GM06990 (cell line): ENCODE data around the gene CASS4.

Experiments used
- DNase-seq: peaks from one replicate; pipeline ENCODE4 v3.0.0-alpha.2; 2011; ENCODE audit not compliant: insufficient read length; ENCODE audit errors: extremely low read depth
- H3K27me3 ChIP-seq: replicated peaks from 2 replicates; pipeline ENCODE4 v1.6.0; 2011; ENCODE audit warnings: low read length; ENCODE audit not compliant: control insufficient read depth, insufficient read depth
- H3K36me3 ChIP-seq: 2 replicates; pipeline ENCODE4 v1.5.1; 2011; ENCODE audit warnings: low read length; ENCODE audit not compliant: control insufficient read depth, insufficient read depth
- H3K4me3 ChIP-seq: replicated peaks from 2 replicates; pipeline ENCODE4 v1.5.1; 2011; ENCODE audit warnings: low read depth, mild to moderate bottlenecking, control low read depth, low read length
- TF ChIP-seq, protein P1 (sequence below): IDR thresholded peaks from 2 replicates; pipeline ENCODE4 v1.5.1; 2011; ENCODE audit warnings: low read length, control low read depth, mild to moderate bottlenecking, inconsistent platforms; ENCODE audit not compliant: insufficient read depth, poor library complexity, severe bottlenecking

Gene CASS4

GRCh38 chr20:56437196-56437960, 25.3 kb downstream of the CASS4 start:
- no peak overlapping the region for H3K4me3 ChIP-seq
- no peak for DNase-seq
- no peaks in the 10 kb centered on the region for H3K36me3 ChIP-seq
- TF ChIP-seq, protein P1, sequence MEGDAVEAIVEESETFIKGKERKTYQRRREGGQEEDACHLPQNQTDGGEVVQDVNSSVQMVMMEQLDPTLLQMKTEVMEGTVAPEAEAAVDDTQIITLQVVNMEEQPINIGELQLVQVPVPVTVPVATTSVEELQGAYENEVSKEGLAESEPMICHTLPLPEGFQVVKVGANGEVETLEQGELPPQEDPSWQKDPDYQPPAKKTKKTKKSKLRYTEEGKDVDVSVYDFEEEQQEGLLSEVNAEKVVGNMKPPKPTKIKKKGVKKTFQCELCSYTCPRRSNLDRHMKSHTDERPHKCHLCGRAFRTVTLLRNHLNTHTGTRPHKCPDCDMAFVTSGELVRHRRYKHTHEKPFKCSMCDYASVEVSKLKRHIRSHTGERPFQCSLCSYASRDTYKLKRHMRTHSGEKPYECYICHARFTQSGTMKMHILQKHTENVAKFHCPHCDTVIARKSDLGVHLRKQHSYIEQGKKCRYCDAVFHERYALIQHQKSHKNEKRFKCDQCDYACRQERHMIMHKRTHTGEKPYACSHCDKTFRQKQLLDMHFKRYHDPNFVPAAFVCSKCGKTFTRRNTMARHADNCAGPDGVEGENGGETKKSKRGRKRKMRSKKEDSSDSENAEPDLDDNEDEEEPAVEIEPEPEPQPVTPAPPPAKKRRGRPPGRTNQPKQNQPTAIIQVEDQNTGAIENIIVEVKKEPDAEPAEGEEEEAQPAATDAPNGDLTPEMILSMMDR: no peak
- no peaks in the 10 kb centered on the region for H3K27me3 ChIP-seq

DNA sequence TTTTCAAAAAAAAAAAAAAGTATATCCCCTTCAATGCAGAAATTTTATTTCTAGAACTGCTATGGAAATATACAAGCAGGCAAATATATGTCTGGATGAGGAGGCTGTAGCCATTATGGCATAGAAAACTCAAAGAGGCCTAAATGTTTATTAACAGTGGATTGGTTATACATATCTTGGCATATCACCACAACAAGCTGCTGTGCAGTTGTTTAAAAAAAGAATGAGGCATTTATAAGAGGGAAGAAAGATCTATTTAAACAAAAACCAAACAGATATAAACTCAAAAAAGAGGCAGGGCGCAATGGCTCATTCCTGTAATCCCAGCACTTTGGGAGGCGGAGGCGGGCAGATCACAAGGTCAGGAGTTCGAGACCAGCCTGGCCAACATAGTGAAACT, 26.2 kb downstream of the CASS4 start:
- TF ChIP-seq, protein P1: no peak
- no peaks in the 10 kb centered on the region for H3K27me3 ChIP-seq
- no peaks in the 10 kb centered on the region for H3K36me3 ChIP-seq
- no peak for DNase-seq
- H3K4me3 ChIP-seq: no peak overlapping the region

GRCh38 chr20:56439771-56440291, 27.8 kb downstream of the CASS4 start:
- Histone ChIP-seq H3K27me3 (no peaks in the 10 kb centered on the region), H3K36me3 (no peaks in the 10 kb centered on the region), H3K4me3 (no peak overlapping the region)
- TF ChIP-seq, protein P1: no peak
- DNase-seq: no peak

GRCh38 chr20:56440346-56441007, 28.4 kb downstream of the CASS4 start:
- no peak overlapping the region for H3K4me3 ChIP-seq
- TF ChIP-seq, protein P1: no peak

DNA sequence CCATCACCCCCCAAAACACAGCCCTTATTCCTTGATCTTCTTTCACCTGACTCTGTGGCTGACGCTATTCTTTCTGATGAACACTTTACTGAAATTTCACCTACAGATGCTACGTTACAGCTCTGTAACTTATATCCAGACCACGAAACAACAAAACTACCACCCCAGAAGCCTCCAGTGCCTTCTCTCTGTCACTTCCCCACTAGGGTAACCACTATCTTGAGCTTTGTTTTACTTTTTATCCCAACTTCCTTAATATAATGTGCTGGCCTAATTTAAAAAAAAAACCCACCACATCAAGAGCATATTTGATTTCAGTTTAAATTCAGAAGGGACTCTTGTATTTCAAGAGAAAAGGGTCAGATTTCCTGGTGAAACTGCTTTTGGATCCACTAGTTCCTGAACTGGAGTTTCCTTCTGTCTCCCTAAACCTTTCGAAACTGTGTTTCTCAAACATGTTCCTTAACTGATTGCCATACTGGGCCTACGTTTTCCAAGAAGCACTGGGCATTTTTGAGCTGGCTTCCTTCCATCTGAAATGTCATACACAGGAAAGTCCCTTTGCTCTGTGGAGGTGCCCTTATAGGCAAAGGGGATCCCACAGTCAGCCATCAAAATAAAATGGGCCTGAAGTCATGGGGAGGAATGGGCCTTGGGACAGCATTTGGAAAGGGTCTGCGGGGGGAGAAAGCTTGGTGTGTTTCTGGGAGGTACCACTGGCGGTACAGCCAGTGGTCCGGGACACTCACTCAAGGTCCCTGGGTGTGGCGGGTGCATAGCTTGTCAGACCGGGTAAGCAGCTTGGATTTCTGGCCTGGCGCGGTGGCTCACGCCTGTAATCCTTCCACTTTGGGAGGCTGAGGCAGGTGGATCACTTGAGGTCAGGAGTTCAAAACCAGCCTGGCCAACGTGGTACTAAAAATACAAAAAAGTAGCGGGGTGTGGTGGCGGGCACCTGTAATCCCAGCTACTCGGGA, 30.6 kb downstream of the CASS4 start:
- DNase-seq: no peak
- TF ChIP-seq, protein P1: no peak
- no peaks in the 10 kb centered on the region for H3K36me3 ChIP-seq
- no peaks in the 10 kb centered on the region for H3K27me3 ChIP-seq
- no peak overlapping the region for H3K4me3 ChIP-seq

More at GRCh38 chr20:56440346-56441007, 28.4 kb downstream of the CASS4 start:
- H3K36me3 ChIP-seq: no peaks in the 10 kb centered on the region
- DNase-seq: no peak
- H3K27me3 ChIP-seq: no peaks in the 10 kb centered on the region
